PC-9 (cell line): ENCODE measurements around the gene KAT8.

Experiments
- EZH2 ChIP-seq: fragments of 200-600 bp; sonication (generic); IDR thresholded peaks from 2 replicates; pipeline ENCODE4 v1.8.0; 2017; ENCODE audit warnings: antibody characterized with exemption, low read depth
- TF ChIP-seq, protein P1 (sequence below): fragments of 200-600 bp; sonication (generic); conservative IDR thresholded peaks from 2 replicates; pipeline ENCODE4 v1.6.1; 2017; ENCODE audit warnings: mixed run types, antibody characterized with exemption, mild to moderate bottlenecking, moderate library complexity

DNA sequence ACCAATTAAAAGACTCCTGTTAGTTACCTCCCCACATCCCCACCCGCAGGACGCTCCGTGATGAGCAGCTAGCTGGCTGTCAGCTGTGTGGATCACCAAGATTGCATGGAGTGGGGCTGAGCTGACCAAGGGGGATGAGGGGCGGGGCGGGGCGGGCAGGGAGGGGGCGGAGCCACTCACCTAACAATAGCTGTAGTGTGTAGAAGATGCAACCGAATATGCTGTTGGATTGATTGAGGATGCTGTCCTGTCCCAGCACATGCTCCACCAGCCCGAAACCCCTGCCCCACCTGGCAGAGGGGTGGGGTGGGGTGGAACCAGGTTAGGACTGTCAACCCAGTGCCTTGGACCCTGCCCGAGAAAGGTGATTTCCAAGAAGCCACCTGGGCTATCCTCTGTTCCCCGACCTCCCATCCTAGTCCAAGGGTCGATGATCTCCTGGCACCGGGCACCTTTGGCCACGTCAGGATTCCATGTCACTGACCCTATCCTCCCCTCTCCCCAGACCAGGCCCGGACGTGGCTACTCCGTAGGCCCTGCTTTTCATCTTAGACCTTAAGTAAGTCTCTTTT is 24.2 kb upstream of the KAT8 start:
- TF ChIP-seq, protein P1, sequence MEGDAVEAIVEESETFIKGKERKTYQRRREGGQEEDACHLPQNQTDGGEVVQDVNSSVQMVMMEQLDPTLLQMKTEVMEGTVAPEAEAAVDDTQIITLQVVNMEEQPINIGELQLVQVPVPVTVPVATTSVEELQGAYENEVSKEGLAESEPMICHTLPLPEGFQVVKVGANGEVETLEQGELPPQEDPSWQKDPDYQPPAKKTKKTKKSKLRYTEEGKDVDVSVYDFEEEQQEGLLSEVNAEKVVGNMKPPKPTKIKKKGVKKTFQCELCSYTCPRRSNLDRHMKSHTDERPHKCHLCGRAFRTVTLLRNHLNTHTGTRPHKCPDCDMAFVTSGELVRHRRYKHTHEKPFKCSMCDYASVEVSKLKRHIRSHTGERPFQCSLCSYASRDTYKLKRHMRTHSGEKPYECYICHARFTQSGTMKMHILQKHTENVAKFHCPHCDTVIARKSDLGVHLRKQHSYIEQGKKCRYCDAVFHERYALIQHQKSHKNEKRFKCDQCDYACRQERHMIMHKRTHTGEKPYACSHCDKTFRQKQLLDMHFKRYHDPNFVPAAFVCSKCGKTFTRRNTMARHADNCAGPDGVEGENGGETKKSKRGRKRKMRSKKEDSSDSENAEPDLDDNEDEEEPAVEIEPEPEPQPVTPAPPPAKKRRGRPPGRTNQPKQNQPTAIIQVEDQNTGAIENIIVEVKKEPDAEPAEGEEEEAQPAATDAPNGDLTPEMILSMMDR: no peak
- TF ChIP-seq EZH2: no peak
